Esophagus squamous epithelium (tissue), 5 donors: Measurements from ENCODE around the gene YKT6. TPM values are rescaled to one million over a fixed set of nuclear protein-coding genes. Genes with fewer than 3 reads are reported as not detected.

ENCODE experiments used
- DNase-seq: peaks from one replicate; lab custom pipeline; 2025; lab: John Stamatoyannopoulos, UW
- H3K27ac ChIP-seq, 4 donors: fragments of 200-600 bp; sonication (generic); one replicate each; pipeline ENCODE4 v1.5.1; 2016 to 2019; ENCODE audit warnings: mild to moderate bottlenecking in 1 of 4
- H3K27me3 ChIP-seq, 4 donors: fragments of 200-600 bp; sonication (generic); 1 replicate in 3 of 4; 2 replicates in 1 of 4; pipeline versions ENCODE4 v1.5.1 to v1.6.0; 2017 to 2021; ENCODE audit warnings: antibody characterized with exemption in 1 of 4
- H3K36me3 ChIP-seq, 3 donors: fragments of 200-600 bp; sonication (generic); one replicate each; pipeline ENCODE4 v1.5.1; 2016 to 2019
- H3K4me1 ChIP-seq, 3 donors: fragments of 200-600 bp; sonication (generic); one replicate each; pipeline ENCODE4 v1.5.1; 2017 to 2019
- H3K4me3 ChIP-seq, 4 donors: fragments of 200-600 bp; sonication (generic); 1 replicate in 3 of 4; 2 replicates in 1 of 4; pipeline ENCODE4 v1.5.1; 2016 to 2019; ENCODE audit warnings: mild to moderate bottlenecking in 2 of 4, moderate library complexity in 1 of 4
- H3K9me3 ChIP-seq, 3 donors: fragments of 200-600 bp; sonication (generic); one replicate each; pipeline ENCODE4 v1.5.1; 2016 to 2019
- POLR2A ChIP-seq, 4 donors: fragments of 450-650 bp; IDR thresholded peaks; one replicate each; pipeline ENCODE4 v1.6.1; 2017; ENCODE audit warnings: antibody characterized with exemption in 4 of 4, mild to moderate bottlenecking in 4 of 4, moderate library complexity in 3 of 4
- WGBS, 2 donors: methylation state at CpG; one replicate each; pipeline ENCODE4 v1.1.5; 2018; 5-methylcytosine and 5-hydroxymethylcytosine counted together
- intact Hi-C: fragments of 100-400 bp; cut with DNase I; formaldehyde crosslinking; loops from one replicate; pipeline ENCODE4 v1.15.0; 2022
- total RNA-seq, 4 donors: library from RNA; depleted of rRNA; stranded (reverse); fragments of >200 nt; gene quantifications; one replicate each; pipeline ENCODE4 v1.1.0, GENCODE V29; 2016
- TF ChIP-seq, protein P1 (sequence below), 6 experiments: fragments of 450-650 bp in 4 of 6; fragments of 200-600 bp in 2 of 6; sonication (generic) in 2 of 6; IDR thresholded peaks; one replicate each; pipeline ENCODE4 v1.5.1; 2016 to 2019; ENCODE audit warnings: antibody characterized with exemption in 6 of 6, mild to moderate bottlenecking in 4 of 6, moderate library complexity in 4 of 6
- donor health status: DM: yes; HTN: yes; CAD: no.

YKT6 gene
- total RNA-seq, 4 donors from 2014 or later, result 56.3 to 91.8 (median 65.1) TPM

DNA sequence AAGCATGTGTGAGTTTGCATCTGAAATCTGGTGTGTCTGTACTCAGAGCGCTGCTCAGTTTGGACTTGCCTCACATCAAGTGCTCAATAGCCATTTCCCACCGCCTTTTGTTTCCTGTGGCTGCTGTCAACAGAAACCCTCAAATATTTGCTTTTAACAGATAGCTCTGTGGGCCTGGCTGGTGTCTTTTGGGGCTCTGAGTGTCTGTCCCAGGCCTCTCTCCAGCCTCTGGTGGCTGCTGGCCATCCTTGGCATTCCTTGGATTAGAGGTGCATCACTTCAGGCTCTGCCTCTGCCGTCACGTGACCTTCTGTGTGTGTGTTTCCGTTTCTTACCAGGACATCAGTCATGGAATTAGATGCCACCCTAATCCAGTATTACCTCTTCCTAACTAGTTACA lies 9.3 kb downstream of the YKT6 start:
- WGBS, 2 donors, result 77 to 80% methylated on average over 5 of the region's 5 CpGs
- H3K4me1 ChIP-seq, result no peaks in the 10 kb centered on the region
- no peak for TF ChIP-seq POLR2A (IDR thresholded peaks at IDR 0.05)
- TF ChIP-seq, protein P1, sequence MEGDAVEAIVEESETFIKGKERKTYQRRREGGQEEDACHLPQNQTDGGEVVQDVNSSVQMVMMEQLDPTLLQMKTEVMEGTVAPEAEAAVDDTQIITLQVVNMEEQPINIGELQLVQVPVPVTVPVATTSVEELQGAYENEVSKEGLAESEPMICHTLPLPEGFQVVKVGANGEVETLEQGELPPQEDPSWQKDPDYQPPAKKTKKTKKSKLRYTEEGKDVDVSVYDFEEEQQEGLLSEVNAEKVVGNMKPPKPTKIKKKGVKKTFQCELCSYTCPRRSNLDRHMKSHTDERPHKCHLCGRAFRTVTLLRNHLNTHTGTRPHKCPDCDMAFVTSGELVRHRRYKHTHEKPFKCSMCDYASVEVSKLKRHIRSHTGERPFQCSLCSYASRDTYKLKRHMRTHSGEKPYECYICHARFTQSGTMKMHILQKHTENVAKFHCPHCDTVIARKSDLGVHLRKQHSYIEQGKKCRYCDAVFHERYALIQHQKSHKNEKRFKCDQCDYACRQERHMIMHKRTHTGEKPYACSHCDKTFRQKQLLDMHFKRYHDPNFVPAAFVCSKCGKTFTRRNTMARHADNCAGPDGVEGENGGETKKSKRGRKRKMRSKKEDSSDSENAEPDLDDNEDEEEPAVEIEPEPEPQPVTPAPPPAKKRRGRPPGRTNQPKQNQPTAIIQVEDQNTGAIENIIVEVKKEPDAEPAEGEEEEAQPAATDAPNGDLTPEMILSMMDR (IDR thresholded peaks at IDR 0.05), result no peak
- no peak for DNase-seq
- H3K27ac ChIP-seq, result no peak overlapping the region
- H3K27me3 ChIP-seq, result no peaks in the 10 kb centered on the region
- H3K4me3 ChIP-seq, result no peak overlapping the region
- intact Hi-C loops, result no loop called here
- H3K9me3 ChIP-seq, result no peaks in the 10 kb centered on the region
- H3K36me3 ChIP-seq, result peaks cover 22 to 89% (median 60%) of the 10 kb centered on the region in 3 donors

DNA sequence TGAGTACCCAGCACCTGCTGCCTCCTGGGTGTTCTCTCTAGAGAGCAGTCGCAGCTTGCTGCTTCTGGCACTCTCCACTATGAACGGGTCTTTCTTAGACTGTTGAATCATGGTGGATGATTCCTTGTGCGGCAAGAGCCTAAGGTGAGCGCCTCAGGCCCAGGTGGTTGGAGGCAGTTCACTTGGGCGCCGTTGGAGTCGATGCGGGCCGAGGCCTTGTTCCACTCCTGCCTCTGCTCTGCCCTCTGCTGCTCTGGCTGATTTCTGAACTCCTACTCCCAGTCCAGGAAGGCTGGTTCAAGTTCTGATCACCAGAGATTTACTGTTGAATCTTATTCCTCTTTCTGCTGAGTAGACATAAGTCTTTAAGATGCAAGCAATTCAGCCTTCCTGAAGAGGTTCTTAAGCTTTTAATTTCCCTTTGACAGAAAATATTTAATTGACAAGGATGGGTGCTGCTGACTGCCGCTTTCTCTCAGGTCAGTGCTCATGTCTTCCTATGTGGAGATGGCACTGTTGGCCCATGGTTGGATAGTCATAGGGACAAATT lies 10.4 kb downstream of the YKT6 start:
- no peak for DNase-seq
- H3K36me3 ChIP-seq, result peaks cover 22 to 78% (median 55%) of the 10 kb centered on the region in 3 donors
- WGBS, 2 donors, result 85 to 94% methylated on average over 1 to 5 of the region's 10 CpGs
- no peak for TF ChIP-seq POLR2A (IDR thresholded peaks at IDR 0.05)
- TF ChIP-seq, protein P1 (IDR thresholded peaks at IDR 0.05), result no peak
- no peaks in the 10 kb centered on the region for H3K27me3 ChIP-seq
- no peak overlapping the region for H3K4me3 ChIP-seq
- H3K27ac ChIP-seq, result no peak overlapping the region
- no peaks in the 10 kb centered on the region for H3K9me3 ChIP-seq
- intact Hi-C loops, result no loop called here
- H3K4me1 ChIP-seq, result peaks cover 0 to 7% (median 0%) of the 10 kb centered on the region in 3 donors

DNA sequence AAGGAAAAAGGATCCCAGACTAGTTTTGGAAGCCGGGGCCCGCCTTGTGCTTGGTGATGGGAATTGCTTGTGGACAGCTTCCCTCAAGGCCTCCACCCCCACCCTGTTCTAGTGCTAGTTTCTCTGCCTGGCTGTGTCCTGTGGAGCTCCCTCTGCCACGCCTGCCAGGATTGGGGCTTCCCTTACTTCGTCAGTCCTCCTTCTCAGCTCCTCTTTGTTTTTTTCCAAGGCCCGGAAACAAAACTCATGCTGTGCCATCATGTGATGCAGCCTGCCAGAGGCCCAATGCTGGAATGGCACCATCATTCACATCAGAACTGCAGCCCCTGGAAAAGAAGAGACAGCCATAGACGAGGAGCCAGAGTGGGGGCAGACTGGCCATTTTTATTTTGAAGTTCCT lies 11.2 kb downstream of the YKT6 start:
- no peak for TF ChIP-seq POLR2A (IDR thresholded peaks at IDR 0.05)
- TF ChIP-seq, protein P1 (IDR thresholded peaks at IDR 0.05), result no peak
- 77 to 84% methylated on average over 5 to 6 of the region's 6 CpGs for WGBS, 2 donors
- Histone ChIP-seq H3K27me3 (no peaks in the 10 kb centered on the region), H3K9me3 (no peaks in the 10 kb centered on the region), H3K36me3 (peaks cover 17 to 70% (median 47%) of the 10 kb centered on the region in 3 donors), H3K4me1 (peaks cover 0 to 15% (median 3%) of the 10 kb centered on the region in 3 donors), H3K27ac (no peak overlapping the region), H3K4me3 (no peak overlapping the region)
- intact Hi-C loops, result no loop called here
- no peak for DNase-seq

DNA sequence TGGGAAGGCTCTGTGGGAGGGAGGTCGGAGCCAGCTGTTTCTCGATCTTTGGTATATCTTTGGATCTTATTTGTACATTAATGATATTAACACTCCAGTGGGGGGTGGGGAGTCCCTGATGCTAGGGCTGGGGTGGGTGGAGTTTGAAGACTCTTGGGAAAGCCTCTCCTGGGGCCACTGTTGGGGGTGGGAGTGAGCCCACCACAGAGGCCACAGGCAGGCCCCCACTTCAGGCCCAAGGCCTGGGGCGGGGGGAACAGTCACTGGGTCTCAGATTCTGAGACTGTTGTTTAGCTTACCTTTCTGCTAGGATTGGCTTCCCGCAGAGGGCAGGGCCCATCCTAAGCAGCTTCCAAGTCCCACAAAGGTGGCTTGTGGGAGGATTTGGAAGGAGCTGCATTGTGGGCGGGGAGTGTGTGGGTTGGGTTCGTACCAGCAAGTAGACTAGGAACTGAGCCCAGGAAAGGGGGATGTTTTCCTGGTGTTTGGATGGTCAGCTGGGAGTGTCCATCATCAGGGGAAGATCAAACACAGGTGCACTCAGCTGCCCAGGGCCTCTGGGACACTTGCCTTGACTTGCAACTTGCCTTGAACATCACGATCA lies 11.9 kb downstream of the YKT6 start:
- DNase-seq, result no peak
- peaks cover 11 to 64% (median 40%) of the 10 kb centered on the region in 3 donors for H3K36me3 ChIP-seq
- WGBS, 2 donors, result 67 to 81% methylated on average over 3 to 6 of the region's 7 CpGs
- intact Hi-C loops, result no loop called here
- no peak overlapping the region for H3K27ac ChIP-seq
- H3K9me3 ChIP-seq, result no peaks in the 10 kb centered on the region
- no peak overlapping the region for H3K4me3 ChIP-seq
- no peak for TF ChIP-seq POLR2A (IDR thresholded peaks at IDR 0.05)
- TF ChIP-seq, protein P1 (IDR thresholded peaks at IDR 0.05), result no peak
- peaks cover 0 to 20% (median 3%) of the 10 kb centered on the region in 3 donors for H3K4me1 ChIP-seq
- H3K27me3 ChIP-seq, result no peaks in the 10 kb centered on the region

DNA sequence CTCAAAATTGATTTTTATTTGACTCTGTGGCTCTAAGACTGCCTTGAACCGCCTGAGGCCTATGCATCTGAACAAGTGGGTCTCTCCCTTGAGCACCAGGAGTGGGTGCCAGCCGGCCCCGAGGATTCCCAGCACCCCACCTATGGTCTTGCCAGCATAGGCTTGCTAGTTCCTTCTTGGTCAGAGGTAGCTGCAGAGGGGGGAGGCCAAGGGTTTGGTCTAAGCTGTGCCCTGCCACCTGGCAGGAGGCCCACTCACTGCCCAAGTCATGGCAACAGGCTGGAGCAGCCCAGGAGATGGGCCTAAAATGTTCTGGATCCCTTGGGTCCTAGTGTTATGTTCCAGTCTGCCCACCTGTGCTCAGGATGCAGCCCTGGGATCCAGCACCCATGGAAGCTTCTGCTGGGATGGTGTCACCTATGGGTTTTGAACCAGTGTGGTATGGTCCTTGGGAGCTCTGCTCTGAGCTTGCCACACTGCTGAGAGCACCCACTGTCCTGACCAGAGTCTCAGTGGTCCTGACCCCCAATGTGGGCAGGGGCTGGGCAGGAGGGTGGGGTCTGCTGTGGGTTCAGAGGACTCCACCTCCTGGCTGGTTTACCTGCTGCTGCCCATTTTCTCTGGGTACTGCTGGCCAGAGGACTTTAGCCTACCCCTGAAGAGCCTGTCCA lies 12.6 kb downstream of the YKT6 start:
- DNase-seq, result no peak
- H3K9me3 ChIP-seq, result no peaks in the 10 kb centered on the region
- peaks cover 0 to 20% (median 3%) of the 10 kb centered on the region in 3 donors for H3K4me1 ChIP-seq
- H3K27me3 ChIP-seq, result no peaks in the 10 kb centered on the region
- H3K4me3 ChIP-seq, result no peak overlapping the region
- TF ChIP-seq, protein P1 (IDR thresholded peaks at IDR 0.05), result no peak
- TF ChIP-seq POLR2A (IDR thresholded peaks at IDR 0.05), result no peak
- intact Hi-C loops, result no loop called here
- H3K27ac ChIP-seq, result no peak overlapping the region
- peaks cover 10 to 57% (median 34%) of the 10 kb centered on the region in 3 donors for H3K36me3 ChIP-seq
- 86% methylated on average over 3 of the region's 3 CpGs; no CpG with 5 or more reads in 1 of the 2 donors for whole genome bisulfite sequencing, 2 donors
